ENCODE measurements around the gene DSCAML1. TPM values are rescaled to one million over a fixed set of nuclear protein-coding genes. Genes with fewer than 3 reads are reported as not detected.

Gene DSCAML1
- total and polyA plus RNA-seq, 8 donors = 0.08 to 2.9 (median 0.45) TPM

DNA sequence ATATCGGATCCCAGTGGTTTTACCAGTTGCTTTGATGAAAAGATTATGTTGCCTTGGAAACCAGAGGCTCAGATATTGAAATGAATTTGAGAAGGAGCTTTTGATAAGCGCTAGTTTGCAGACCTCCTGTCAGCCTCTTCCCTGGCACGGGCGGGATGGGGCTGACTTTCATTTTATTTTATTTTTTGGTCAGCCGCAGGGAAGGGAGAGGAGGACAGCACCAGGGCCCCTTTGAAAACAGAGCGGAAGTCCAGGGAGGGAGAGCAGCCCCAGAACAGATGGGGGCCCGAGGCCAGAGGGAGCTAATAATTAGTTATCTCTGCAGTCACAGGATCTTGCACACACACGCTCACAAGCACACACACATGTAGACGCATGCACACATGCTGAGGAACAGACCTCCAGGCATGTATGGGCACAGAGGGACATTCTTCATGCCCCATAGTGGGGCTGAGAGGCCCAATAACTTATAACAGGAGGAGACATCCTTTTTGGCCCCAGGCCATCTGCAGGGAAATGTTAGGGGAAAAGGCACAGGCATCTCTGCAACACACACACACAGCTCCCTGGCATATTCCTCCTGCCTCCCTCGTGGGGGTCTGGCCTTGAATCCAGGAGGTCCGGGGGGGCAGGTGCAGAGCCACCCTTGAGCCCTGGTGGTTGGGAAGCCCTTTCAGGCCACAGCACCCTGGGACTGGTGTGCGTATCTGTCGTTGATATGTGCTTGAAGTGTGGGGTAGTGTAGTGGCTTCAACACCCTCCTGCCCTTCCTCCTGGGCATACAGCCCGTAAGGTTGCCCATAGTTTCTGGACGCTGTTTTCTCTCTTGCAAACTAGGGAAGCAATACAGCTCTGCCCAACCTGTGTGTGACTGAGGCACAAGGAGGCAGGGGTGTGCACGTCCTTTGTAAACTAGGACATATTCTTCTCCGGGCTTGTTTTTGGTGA, 352.0 kb downstream of the DSCAML1 start:
- H3K27me3 ChIP-seq = peaks cover 0 to 41% (median 16%) of the 10 kb centered on the region in 3 donors

DNA sequence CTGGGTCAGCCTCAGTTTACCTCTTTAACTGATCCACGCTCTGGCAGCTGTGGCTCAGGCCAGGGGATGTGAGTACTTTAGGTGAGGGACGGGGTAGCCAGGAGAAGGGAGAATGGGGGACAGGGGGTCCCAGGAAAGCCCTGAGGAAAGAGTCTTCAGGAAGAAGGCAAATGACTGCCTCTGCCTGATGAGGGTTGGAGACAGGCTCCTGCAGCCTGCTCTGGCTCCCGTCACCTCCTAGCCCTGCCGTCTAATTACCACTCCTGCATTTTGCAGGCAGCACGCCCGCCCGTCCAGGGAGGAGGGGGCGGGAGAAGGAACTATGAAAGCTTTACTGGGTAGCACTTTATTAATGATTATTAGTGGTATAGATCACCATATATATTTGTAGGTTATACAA, 352.8 kb downstream of the DSCAML1 start:
- intact Hi-C loops (cut with DNase I; ENCODE audit: low total_unique reads) = no loop called here
- no peak for TF ChIP-seq EP300 (IDR thresholded peaks at IDR 0.05)
- no peak for TF ChIP-seq POLR2A (IDR thresholded peaks at IDR 0.05)
- TF ChIP-seq, protein P1, sequence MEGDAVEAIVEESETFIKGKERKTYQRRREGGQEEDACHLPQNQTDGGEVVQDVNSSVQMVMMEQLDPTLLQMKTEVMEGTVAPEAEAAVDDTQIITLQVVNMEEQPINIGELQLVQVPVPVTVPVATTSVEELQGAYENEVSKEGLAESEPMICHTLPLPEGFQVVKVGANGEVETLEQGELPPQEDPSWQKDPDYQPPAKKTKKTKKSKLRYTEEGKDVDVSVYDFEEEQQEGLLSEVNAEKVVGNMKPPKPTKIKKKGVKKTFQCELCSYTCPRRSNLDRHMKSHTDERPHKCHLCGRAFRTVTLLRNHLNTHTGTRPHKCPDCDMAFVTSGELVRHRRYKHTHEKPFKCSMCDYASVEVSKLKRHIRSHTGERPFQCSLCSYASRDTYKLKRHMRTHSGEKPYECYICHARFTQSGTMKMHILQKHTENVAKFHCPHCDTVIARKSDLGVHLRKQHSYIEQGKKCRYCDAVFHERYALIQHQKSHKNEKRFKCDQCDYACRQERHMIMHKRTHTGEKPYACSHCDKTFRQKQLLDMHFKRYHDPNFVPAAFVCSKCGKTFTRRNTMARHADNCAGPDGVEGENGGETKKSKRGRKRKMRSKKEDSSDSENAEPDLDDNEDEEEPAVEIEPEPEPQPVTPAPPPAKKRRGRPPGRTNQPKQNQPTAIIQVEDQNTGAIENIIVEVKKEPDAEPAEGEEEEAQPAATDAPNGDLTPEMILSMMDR (IDR thresholded peaks at IDR 0.05) = no peak
- no peak for TF ChIP-seq POLR2AphosphoS5 (IDR thresholded peaks at IDR 0.05)
- Histone ChIP-seq H3K27me3 (peaks cover 0 to 41% (median 16%) of the 10 kb centered on the region in 3 donors), H3K4me3 (no peak overlapping the region), H3K36me3 (peaks cover 0 to 4% (median 0%) of the 10 kb centered on the region in 4 donors), H3K27ac (no peak overlapping the region), H3K9me3 (no peaks in the 10 kb centered on the region), H3K4me1 (peaks cover 0 to 8% (median 2%) of the 10 kb centered on the region in 4 donors)
- peak in 1 of 2 donors; percentile 31 for DNase-seq
- 25 to 51% (median 38%) methylated on average over 7 to 8 of the region's 8 CpGs for WGBS, 5 donors

More for the DNA sequence above, 352.0 kb downstream of the DSCAML1 start:
- Histone ChIP-seq H3K9me3 (no peaks in the 10 kb centered on the region), H3K27ac (no peak overlapping the region), H3K36me3 (peaks cover 0 to 7% (median 0%) of the 10 kb centered on the region in 4 donors), H3K4me1 (peaks cover 0 to 8% (median 2%) of the 10 kb centered on the region in 4 donors), H3K4me3 (no peak overlapping the region)
- intact Hi-C loops (cut with DNase I; ENCODE audit: low total_unique reads) = no loop called here
- WGBS, 5 donors = 47 to 60% (median 50%) methylated on average over 15 to 17 of the region's 17 CpGs
- TF ChIP-seq EP300 (IDR thresholded peaks at IDR 0.05) (no peak), POLR2A (IDR thresholded peaks at IDR 0.05) (no peak), POLR2AphosphoS5 (IDR thresholded peaks at IDR 0.05) (no peak)
- TF ChIP-seq, protein P1 (IDR thresholded peaks at IDR 0.05) = no peak
- DNase-seq = peak in 1 of 2 donors; percentile 36

DNA sequence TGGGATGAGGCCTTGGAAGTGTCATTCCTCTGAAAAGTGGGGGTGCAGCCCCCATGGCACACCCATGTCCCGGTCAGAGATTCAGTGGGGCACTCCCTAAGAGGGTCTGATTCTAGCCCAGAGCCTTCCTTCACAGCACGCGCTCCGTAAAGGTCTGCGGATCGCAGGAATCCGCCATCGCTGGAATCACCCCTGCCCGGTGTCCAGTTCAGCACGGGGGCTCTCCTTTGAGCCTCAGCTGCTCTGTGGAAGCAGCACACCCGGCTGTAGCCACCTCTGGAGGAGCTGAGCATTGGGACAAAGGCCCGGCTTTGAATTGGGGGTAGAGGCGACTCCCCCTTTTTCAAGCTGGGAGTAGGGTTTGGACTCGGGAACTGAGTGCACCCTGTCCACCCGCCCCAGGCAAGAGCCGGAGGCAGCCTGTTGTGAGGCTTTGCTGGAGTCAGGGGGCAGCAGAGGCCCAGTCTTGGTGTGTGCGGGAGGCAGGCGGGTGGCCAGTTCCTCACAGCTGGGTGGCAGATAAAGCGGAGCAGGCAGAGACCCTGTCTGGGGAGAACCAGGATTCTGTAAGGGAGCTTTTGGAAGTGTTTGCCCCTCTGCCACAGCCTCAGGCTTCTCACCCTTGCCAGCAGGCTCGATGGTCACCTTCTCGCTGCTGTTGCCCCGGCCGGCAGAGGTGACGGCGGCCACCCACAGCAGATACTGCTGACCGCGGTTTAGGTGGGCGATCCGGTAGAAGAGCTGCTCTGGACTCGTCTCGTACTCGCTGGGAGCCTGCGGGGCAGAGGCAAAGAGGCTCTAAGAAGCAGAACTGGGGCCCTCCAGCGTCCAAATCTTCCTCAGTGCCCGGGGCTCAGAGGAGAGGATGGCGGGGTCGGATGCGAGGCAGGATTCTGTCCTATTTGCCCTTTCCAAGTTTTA, 353.5 kb downstream of the DSCAML1 start:
- TF ChIP-seq, protein P1 (IDR thresholded peaks at IDR 0.05) = peak in 4 of 7 experiments; percentile 18 to 29 (median 24)
- TF ChIP-seq EP300 (IDR thresholded peaks at IDR 0.05) = no peak
- no peak for TF ChIP-seq POLR2A (IDR thresholded peaks at IDR 0.05)
- TF ChIP-seq POLR2AphosphoS5 (IDR thresholded peaks at IDR 0.05) = no peak
- H3K9me3 ChIP-seq = no peaks in the 10 kb centered on the region
- intact Hi-C loops (cut with DNase I; ENCODE audit: low total_unique reads) = no loop called here
- H3K36me3 ChIP-seq = no peaks in the 10 kb centered on the region
- H3K4me3 ChIP-seq = peak overlapping the region in 1 of 4 donors; percentile 5
- peaks cover 0 to 8% (median 2%) of the 10 kb centered on the region in 4 donors for H3K4me1 ChIP-seq
- peaks cover 0 to 41% (median 16%) of the 10 kb centered on the region in 3 donors for H3K27me3 ChIP-seq
- 30 to 36% (median 34%) methylated on average over 23 to 38 of the region's 38 CpGs for WGBS, 5 donors
- DNase-seq = peak; percentile 34 to 88
- H3K27ac ChIP-seq = no peak overlapping the region

DNA sequence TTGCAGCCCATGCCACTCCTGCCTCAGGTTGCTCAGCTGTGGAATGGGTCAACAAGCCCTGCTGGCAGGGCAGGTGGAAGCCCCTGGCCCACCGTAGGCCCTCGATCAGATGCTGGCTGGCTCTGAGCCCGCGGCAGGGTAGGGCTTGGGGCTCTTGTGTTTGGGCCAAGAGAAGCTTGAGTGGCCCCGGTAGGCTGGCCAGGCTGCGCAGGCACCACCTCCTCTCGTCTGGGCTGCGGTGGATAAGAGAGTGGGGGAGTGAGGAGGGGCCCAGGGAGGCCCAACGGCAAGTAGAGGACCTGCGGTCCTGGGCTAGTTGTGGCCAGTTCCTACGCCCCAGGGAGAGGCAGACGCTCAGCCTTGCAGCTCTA, 354.2 kb downstream of the DSCAML1 start:
- Histone ChIP-seq H3K27me3 (peaks cover 0 to 41% (median 16%) of the 10 kb centered on the region in 3 donors), H3K4me3 (no peak overlapping the region), H3K36me3 (no peaks in the 10 kb centered on the region), H3K9me3 (no peaks in the 10 kb centered on the region), H3K27ac (no peak overlapping the region), H3K4me1 (peaks cover 0 to 8% (median 2%) of the 10 kb centered on the region in 4 donors)
- intact Hi-C loops (cut with DNase I; ENCODE audit: low total_unique reads) = no loop called here
- no peak for DNase-seq
- WGBS, 5 donors = 73 to 87% (median 82%) methylated on average over 11 to 12 of the region's 12 CpGs
- no peak for TF ChIP-seq POLR2AphosphoS5 (IDR thresholded peaks at IDR 0.05)
- TF ChIP-seq, protein P1 (IDR thresholded peaks at IDR 0.05) = no peak
- no peak for TF ChIP-seq EP300 (IDR thresholded peaks at IDR 0.05)
- TF ChIP-seq POLR2A (IDR thresholded peaks at IDR 0.05) = no peak
